GM12873 (cell line): ENCODE measurements around the gene HEXD.

Source experiments
- TF ChIP-seq, protein P1 (sequence below): IDR thresholded peaks from 2 replicates; pipeline ENCODE4 v1.5.1; 2012; ENCODE audit warnings: low read depth, mild to moderate bottlenecking, moderate library complexity, low read length, control low read depth; ENCODE audit not compliant: insufficient read depth; ENCODE audit errors: missing control alignments

HEXD gene

DNA sequence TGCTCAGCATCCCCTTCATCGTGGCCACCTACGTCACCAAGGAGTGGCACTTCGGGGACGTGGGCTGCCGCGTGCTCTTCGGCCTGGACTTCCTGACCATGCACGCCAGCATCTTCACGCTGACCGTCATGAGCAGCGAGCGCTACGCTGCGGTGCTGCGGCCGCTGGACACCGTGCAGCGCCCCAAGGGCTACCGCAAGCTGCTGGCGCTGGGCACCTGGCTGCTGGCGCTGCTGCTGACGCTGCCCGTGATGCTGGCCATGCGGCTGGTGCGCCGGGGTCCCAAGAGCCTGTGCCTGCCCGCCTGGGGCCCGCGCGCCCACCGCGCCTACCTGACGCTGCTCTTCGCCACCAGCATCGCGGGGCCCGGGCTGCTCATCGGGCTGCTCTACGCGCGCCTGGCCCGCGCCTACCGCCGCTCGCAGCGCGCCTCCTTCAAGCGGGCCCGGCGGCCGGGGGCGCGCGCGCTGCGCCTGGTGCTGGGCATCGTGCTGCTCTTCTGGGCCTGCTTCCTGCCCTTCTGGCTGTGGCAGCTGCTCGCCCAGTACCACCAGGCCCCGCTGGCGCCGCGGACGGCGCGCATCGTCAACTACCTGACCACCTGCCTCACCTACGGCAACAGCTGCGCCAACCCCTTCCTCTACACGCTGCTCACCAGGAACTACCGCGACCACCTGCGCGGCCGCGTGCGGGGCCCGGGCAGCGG lies 43.4 kb upstream of the HEXD start:
- TF ChIP-seq, protein P1, sequence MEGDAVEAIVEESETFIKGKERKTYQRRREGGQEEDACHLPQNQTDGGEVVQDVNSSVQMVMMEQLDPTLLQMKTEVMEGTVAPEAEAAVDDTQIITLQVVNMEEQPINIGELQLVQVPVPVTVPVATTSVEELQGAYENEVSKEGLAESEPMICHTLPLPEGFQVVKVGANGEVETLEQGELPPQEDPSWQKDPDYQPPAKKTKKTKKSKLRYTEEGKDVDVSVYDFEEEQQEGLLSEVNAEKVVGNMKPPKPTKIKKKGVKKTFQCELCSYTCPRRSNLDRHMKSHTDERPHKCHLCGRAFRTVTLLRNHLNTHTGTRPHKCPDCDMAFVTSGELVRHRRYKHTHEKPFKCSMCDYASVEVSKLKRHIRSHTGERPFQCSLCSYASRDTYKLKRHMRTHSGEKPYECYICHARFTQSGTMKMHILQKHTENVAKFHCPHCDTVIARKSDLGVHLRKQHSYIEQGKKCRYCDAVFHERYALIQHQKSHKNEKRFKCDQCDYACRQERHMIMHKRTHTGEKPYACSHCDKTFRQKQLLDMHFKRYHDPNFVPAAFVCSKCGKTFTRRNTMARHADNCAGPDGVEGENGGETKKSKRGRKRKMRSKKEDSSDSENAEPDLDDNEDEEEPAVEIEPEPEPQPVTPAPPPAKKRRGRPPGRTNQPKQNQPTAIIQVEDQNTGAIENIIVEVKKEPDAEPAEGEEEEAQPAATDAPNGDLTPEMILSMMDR, result no peak

DNA sequence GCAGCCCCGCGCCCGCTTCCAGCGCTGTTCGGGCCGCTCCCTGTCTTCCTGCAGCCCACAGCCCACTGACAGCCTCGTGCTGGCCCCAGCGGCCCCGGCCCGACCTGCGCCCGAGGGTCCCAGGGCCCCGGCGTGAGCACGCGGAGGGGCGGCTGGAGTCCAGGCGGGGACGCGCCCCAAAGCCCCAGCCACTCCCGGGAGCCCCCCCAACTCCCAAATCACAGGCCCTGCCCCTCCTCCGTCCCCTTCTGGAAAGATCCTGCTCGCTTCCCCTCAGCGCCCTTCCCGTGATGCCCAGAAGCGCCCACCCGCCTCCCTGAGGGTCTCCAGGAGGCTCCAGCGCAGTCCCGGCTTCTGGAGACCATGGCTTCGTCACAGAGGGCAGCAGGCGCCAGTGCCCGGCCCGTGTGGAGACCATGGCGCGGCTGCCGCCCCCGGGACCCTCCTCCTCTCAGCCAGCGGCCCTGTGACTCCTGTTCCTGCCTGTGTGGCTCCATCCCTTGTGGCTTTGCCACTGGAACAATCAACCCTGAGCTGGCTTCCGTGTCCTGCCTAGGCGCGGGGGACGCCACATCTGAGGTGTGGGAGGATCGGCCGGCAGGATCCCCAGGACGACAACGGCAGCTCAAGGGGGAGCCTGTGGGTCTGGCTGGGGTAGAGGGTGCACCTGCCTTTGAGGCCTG lies 42.6 kb upstream of the HEXD start:
- TF ChIP-seq, protein P1, result no peak

DNA sequence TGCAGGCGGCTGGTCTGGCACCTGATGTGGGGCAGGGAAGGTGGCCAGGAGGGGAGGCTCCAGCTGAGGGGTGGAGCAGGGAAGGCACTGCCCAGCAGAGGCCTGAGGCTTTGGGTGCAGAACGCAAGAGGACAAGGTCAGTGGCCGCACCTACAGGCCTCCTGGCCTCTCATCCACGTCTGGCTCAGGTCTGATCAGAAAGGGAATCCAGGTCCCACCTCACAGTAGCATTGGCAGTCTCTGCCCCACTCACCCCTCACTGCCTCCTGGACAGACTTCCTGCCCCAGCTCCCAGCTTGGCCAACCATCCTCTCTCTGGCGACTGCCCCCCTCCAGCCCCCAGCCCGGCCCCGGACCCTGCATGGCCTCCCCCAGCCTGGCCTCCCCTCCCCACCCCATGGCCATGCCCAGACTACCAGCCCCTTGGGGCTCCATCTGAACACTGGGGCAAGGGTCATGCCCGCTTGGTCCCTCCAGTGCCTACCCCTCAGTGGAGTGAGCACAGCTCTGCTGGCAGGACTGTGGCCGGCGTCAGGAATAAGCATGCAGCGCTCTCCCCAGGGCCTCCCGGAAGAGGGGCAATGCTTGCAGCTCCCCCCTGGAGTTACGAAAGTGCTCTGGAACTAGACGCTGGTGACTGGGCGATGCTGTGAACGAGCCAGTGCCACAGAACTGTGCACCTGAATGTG lies 42.0 kb upstream of the HEXD start:
- TF ChIP-seq, protein P1, result no peak

DNA sequence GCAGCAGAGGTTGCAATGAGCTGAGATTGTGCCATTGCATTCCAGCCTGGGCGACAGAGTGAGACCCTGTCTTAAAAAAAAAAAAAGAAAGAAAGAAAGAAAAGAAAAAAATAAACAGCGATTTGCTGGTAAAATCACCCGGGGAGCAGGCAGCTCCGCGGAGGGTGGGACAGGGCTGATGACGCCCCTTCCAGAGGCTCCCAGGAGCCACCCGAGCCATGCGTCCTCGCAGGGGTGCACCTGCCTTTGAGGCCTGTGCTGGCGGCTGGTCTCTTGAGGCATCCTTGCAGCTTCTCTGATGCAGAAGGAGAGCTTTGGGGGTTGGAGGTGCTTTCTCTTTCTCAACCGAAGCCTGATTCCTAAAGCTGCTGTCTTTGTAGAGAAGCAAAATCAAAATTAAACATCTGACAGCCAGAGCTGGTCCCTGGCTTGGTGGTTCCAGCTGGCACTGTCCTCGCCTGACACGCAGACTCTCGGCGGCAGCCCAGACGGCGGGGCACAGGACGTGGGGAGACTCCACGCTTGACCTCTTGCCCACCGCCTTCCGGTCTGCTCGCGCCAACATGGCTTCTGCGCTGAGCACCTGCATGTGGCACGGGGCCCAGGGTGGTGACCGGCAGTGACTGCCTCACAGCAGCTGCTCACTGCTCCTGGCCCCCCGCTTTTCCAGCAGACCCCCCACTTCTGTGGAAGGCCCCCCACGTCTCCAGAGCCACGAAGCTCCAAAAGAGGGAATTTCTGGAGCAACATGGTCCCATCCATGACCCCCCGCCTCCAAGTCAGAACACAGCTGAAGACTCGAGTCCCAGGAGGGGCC lies 40.0 kb upstream of the HEXD start:
- TF ChIP-seq, protein P1, result no peak

DNA sequence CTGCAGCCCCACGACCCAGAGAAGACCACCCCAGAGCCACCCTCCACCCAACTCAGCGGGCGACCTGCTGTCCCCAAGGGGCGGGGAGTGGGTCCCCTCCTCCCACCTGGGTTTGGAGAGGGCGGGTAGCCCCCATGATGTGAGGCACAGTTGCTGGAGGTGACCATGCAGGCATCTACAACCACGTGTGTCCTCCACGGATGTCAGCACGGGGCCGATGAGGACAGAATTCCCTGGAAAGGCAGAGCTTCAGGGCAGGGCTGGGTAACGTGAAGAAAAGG lies 39.5 kb upstream of the HEXD start:
- TF ChIP-seq, protein P1, result no peak

DNA sequence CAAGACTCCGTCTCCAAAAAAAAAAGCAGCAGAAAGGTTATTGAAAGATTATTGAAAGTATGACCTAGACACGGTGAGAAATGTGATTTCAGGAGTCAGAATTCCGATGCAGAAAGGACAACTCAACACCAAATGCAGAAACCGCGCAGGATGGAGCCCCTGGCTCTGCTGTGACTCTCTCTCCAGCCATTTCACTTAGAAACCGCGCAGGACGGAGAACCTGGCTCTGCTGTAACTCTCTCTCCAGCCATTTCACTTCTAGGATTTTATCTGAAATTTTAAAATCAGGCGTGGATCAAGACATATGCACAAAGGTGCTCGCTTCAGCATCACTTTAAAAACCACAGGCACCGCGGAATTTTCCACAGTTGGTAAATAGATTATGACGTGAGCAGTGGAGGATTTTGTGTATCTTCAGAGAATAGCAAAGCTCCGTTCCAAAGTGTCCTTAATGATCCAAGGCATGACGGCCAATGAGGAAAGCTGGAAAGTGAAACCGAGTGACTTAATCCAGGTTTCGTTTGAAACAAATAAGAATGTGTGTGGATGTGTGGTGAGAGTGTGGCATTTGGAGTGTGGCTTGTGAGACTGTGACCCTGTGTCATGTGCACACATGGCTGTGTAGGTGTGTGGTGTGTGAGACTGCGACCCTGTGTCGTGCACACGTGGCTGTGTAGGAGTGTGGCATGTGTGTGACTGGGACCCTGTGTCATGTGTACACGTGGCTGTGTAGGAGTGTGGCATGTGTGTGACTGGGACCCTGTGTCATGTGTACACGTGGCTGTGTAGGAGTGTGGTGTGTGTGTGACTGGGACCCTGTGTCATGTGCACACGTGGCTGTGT lies 37.1 kb upstream of the HEXD start:
- TF ChIP-seq, protein P1, result no peak

DNA sequence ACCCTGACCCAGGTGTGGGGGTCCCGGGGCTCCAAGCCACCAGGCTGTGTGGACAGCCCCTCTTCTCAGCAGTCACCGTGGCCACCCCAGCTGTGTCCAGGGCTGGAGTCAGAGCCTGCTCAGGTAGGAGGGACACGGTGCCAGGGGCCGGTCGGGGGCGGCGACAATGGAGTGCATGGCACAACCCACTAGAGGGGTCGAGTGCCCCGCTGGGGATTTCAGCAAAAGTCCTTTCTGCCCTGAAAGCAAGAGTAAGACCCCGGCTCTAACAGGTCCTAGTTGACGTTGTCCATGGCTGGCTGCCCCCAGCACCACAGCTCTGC lies 35.3 kb upstream of the HEXD start:
- TF ChIP-seq, protein P1, result no peak
